ENCODE results near the gene FAM229A.

The FAM229A gene

DNA sequence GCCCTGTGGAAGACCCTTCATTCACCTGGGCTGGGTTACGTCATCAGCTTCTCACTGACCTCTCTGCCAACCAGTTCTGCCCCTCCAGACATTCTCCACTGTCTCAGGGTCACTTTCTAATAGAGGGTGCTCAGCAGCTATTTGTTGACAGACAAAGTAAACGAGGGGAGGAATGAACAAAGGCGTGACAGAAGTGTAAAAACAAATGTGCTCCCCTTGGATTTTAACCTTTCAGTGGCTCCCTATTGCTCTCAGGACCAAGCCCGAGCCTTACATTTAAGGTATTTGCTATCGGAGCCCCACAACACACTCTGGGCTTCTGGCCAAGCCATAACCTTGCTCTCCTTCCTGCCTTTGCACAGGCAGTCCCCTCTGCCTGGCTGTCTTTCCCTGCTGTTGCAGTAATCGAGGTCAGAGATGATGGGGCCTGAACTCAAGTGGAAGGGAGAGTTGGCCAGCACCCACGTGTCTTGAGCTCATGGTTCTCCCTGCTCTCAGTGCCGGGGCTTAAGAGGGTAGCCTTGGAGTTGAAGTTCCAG is 16.9 kb downstream of the FAM229A start:
- no peak for DNase-seq

DNA sequence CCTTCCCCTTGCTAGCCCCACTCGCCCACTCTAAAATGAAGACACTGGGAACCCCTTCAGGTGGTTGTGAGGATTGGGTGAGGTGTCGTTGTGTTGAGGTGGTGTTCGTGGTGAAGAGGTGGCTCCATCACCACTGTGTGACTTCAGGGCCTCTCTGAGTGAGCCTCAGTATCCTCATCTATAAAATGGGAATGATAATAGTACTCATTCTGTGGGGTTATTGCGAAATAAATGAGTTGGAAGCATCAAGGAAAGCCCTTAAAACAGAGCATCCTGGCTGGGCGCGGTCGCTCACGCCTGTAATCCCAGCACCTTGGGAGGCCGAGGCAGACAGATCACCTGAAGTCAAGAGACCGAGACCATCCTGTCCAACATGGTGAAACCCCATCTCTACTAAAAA is 19.6 kb downstream of the FAM229A start:
- no peak for DNase-seq

DNA sequence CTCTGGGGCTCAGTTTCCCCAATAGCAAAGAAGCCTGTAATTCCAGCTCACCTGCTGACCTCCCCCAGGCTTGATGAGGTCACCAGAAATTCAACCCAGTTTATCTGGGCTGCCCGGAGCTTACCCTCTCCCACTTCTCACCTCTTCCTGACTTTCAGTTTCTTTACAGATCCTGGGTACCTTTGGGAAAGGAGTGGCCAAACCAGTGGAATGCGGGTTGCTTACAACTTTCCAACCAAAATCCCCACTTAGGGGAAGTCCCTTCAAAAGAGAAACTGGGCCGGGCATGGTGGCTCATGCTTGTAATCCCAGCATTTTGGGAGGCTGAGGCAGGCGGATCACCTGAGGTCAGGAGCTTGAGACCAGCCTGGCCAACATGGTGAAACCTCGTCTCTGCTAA is 20.3 kb downstream of the FAM229A start:
- no peak for DNase-seq

DNA sequence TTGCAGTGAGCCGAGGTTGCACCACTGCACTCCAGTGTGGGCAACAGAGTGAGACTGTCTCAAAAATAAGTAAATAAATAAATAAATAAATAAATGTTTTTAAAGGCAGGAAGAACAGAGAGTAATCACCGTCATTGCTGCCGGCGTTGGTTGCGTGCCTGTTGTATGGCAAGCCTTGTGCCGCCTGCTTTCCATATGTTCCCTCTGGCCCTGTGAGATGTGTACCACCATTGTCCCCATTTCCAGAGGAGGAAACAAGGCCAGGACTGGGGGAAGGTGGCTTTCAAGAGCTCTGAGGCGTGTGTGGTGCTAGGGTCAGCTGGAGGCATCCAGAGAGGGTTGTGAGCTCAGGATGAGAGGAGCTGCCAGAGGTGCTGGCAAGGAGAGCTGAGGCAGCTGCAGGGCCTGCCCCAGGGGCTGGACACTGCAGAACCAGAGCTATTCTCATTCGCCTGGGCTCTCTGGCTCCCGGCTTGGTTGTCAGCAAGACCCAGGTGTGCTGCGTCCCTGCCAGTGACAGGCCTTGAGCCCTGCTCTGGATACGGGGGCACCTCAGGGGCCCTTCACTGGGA is 21.0 kb downstream of the FAM229A start:
- no peak for DNase-seq

DNA sequence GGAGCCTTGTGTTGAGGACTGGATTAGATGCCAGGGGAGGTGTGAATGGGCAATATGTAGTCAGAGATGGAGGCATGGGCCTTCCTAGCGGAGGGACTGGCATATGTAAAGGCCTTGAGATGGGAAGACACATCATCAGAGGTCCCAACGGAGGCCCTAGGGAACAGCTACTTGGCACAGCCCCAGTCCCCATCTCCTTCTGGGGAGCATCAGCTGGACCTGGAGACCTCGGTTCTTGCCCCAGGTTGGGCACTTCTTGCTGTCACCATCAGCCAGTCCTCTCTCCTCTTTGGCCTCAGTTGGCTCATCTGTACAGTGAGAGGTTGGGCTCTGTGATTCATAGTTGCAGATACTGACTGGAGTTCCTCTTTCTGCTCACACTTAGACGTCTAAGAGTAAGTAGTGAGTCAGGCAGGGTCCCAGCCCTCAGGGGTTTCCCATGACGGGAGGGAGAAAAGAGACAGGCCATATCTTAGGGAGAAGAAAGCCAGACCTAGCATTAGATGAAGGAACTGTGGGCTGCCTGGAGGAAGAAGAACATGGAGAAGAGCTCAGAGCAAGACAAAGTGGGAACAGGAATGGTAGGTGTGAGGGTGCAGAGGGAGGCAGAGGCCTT is 22.8 kb downstream of the FAM229A start:
- peak; percentile 65 for DNase-seq

DNA sequence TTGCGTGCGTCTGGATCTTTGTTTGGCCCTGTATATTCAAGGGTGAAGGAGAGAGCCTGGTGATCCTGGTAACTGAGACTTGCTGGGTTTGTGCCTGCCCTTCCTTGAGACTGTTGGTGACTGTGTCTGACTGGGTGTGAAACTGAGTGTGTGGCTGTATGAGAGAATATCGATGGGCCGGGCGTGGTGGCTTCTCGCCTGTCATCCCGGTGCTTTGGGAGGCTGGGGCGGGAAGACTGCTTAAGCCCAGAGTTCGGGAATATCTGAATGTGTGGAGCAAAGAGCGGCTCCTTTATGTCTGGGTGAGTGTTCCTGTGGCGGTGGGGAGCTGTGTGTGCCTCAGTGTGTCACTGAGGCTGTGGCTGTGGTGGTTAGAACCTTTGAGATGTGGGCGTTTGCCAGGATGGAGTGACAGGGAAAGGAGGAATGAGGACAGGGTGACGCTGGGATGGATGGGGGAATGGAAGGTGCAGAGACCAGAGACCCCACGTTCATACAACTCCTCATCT is 23.6 kb downstream of the FAM229A start:
- no peak for DNase-seq

DNA sequence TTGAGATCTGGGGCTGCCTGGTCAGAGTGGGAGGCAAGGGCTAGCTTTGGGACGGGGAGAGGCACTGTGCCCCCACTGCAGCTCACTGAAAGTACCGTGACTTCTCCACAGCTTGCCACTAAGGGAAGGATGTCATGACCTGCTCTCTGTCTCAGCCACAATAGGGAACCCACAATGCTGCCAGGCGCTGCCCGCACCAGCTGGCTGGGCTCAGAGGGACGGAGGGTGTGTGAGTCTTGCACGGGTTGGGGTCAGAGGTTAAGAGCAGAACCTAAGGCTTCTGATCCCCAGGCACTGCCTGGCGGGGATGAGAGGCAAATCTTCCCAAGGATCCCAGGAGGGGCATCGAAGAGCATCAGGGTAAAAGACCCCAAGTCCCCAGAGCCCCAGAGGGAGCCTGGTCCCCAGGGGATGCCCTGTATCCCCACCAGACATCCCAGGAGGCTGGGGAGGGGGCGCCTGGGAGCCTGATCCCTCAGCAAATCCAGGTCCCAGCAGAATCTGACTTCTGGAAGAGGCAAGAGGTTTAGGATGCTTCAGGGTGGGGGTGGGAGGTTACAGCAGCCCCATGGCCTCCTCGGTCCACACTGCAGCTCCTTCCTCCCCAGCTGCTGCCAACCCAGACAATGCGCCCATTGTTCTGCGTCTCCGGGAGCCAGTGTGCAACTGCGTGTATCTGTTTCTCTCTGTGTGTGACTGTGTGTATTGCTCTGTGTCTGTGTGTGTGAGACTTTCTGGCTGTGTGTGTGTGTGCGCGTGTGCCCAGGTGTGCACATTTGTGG is 24.2 kb downstream of the FAM229A start:
- no peak for DNase-seq

DNA sequence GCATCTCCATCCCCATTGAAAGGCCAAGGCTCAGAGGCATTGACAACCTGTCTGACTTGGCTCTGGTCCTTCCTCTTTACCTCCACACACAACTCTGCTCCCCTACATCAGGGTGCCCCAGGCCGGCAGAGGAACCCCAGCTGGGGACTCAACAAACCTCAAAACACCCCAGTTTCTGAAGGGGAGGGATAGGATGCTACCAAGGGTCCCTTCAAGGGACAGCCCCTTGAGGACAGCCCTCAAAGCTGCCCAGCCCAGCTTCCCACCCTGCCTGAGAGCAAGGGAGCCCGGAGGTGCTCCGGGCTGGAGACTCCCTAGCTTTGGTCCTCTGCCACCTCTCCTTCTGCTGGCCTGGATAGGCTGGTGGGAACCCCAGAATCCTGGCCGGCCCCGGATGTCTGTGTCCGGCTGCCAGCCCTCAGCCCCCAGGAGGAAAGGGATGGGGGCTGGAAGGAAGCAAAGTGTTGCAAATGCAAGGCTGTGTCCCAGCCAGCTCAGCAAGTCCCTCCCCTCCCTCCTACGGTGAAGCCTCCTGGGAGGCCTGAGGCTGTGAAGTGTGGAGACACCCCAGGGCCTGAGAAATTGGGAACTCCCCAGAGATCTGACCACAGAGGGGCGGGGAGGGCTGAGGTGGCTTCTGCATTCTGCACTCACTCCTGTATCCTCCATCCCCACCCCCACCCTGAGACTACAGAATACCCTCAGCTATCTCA is 25.2 kb downstream of the FAM229A start:
- peak; percentile 68 for DNase-seq

DNA sequence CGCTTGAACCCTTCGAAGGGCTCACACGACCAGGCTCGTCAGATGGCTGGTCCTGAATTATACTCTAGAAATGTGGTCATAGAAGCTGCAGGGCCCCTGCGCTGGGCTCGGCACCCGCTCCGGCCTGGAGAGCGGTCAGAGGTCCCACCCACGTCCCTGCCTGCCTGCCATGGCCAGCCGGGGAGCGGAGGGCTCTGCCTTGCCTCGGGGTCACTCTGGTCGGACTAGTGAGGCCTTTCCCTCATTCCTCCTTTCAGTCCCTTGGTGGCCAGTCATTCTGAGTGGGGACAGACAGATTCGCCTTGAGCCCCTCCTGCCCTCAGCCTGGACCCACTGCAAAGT is 25.7 kb downstream of the FAM229A start:
- no peak for DNase-seq

DNA sequence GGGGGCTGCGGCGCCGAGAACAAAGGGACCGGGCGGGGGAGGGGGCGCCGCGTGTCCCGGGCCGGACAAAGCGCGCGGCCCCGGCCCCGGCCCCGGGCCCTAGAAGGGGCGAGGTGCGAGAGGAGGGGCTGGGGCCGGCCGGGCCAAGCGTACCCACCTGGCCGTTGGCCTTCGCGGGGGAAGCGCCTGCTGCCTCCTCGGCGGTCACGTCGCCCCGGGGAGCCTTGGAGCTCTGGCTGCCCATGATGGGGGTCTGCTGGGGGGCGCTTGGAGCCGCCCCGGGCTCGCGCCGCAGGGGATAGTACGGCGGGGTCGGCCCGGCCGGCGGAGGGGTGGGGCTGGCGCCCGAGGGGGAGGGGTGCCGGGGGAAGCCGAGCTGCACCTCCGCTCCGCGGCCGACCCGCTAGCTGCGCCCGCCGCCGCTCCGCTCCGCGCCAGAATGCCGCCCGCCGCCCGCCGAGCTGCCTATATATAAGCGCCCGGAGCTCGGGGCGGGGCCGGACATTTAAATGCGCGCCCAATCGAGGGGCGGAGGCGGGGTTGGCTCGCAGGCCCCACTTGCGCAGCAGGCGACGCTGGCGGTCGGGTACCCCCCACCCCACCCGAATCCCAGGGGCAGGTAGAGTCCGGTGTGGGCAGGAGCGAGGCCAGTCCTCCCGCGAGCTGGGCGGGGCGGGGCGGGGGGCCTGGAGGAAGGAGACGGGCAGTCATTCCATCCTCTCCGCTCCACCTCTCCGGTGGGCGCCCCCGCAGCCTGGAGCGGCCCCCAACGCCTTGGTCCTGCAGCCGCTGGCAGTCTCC is 26.3 kb downstream of the FAM229A start, which contains the start of gene MARCKSL1:
TSS of gene MARCKSL1 (minus strand) at position 444 of the 801 bp plus-strand sequence. CDS start at position 244, 200 bp downstream.
- peak; percentile 86 for DNase-seq

DNA sequence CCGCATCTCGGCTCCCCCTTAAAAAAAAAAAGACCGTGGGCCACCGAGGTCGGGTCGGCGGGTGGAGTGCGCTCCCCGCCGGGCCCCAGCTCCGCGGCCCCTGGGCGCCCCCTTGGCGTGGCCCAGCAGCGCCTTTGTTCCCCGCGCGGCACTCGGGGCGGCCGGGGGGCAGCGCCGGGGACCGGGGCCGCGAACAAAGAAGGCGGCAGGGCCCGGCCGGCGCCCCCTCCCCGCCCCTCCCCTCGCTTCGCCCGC is 26.8 kb downstream of the FAM229A start:
- DNase-seq, result no peak

DNA sequence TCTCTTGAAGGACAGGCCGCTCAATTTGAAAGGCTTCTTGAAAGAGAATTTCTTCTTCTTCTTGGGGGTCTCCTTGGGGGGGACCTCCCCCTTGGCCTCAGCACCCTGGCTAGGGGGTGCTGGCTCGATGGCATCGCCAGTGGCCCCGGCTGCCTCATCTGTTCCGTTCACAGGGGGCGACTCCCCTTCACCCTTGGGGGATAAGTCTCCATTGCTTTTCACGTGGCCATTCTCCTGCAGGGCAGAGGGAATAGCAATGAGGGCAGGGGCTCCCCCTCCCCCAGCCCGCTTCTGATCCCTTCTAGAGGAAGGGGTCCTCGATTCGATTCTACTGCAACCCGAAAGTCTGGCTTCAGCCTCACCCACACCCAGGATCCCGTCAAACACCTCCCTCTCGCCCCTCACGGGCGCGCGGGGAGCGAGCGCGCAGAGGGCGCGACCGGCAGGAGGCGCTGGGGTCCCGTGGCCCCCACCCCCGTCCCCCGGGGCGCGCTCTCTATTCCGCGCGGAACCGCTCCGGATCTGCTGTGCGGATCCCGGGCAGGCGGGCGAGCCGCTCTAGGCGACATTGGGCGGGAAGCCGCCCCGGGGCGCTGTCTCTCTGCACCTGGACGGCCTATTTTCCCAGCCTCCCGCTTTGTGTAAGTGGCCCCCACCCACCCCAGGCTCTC is 27.3 kb downstream of the FAM229A start:
- DNase-seq, result peak; percentile 69

DNA sequence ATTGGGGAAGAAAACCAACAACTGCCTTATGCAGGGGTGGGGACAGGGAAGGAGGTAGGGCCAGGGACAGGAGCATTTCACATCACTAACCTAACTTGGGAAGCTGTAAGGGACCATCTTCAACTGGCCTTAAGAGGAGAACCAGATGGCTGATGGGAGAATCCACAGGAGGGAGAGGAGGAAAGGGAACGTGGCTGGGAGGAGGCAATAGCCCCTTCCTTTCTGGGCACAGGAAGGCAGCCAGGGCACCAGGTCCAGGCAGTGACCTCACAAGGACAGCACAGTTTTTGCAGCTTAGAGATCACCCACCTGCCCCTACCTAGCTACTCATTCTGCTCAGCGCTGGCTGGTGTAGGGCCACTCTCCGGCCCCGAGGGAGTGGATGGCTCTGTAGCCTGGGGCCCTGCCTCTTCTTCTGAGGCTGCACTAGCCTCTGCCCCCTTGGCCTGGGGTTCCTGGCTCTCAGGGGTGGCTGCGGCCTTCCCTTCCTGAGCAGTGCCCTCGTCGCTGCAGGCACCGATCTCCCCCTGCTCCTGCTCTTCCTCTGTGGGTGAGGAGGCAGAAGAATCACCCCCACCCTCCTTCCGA is 27.9 kb downstream of the FAM229A start:
- no peak for DNase-seq

DNA sequence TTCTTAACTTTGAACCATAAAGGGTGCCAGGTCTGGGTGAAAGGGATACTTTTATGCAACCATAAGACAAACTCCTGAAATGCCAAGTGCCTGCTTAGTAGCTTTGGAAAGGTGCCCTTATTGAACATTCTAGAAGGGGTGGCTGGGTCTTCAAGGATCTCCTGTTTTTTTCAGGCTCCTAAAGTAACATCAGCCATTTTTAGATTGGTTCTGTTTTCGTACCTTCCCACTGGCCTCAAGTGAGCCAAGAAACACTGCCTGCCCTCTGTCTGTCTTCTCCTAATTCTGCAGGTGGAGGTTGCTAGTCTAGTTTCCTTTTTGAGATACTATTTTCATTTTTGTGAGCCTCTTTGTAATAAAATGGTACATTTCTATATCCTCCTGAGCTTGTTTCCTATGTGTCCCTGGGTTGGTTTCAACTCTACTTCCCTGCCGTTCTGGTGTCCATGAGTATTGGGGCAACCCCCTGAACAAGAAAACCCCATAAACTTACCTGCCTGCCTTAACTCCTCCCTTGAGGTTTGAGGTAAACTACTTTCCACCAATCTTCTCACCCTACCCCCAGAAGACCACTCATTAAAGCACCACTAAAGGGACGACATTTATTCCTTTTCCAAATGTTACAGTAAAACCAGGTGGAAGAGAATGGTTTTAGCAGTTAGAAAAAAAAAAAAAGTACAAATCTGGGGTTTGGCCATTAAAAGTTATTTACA is 28.9 kb downstream of the FAM229A start:
- DNase-seq, result no peak

DNA sequence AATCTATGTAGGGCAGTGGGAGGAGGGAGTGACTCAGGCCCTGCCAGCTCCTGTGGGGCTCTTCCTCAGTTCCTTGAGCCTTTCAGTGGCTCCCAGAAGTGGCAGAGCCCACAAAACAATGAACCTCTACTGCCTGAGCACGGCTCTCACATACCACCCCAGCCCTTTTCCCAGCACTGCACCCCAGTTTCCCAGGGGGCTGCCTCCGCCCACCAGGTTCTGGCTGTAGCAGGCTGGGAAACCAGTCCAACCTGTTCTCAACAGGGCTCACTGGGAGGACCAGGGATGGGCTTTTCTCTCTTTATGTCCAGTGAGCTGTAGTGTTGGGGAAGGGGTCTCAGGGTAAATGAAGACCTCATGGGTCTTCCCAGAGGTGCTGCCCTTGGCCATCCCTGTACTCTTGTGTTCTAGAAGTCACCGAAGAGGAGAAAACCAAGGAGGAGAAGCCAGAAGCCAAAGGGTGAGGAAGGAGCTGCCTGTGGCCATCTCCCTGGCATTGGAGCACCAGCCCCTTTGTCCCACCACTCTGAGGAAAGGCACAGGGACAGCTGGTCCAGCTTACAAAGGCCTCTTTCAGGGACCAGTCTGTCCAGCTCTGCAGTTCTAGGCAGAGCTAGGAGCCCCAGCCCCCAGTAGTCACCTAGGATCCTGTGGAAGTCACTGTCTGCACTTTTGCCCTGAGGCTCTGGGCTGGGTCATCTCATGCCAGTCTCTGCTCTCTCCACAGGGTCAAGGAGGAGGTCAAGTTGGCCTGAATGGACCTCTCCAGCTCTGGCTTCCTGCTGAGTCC is 29.8 kb downstream of the FAM229A start:
- DNase-seq, result no peak

DNA sequence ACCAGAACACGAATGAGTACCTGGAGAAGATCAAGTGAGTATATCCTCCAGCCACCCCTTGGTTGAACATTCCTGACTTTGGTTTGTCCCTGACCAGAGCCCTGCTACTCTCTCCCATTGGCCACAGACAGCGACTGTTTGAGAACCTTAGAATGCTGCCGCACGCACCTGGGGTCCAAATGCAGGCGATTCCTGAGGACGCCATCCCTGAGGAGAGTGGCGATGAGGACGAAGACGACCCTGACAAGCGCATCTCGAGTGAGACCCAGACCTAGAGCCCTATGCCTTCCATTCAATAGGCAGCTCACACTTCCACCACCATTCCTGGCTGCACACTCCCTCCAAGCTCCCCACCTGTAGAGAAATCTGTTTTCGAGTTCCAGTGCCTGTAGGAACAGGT is 30.7 kb downstream of the FAM229A start:
- DNase-seq, result no peak

DNA sequence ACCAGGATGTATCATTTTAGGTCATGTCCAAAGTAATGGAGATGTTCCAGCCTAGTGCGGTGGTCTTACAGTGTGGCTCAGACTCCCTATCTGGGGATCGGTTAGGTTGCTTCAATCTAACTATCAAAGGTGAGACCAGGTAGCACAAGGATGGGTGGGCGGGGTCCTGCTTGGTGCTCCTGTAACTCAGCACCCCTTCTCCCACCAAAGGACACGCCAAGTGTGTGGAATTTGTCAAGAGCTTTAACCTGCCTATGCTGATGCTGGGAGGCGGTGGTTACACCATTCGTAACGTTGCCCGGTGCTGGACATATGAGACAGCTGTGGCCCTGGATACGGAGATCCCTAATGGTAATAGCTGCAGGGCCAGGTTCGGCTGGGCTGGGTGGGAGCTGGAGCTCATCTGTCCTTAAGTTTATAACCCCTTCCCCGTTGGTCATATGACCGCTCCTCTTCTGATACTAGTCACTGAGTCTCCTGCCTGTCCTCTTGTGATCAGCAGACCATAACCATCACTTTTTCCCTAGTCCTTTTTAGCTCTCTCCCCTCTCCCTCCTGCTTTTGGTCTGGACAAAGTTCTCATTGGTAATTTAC is 31.6 kb downstream of the FAM229A start:
- DNase-seq, result no peak

DNA sequence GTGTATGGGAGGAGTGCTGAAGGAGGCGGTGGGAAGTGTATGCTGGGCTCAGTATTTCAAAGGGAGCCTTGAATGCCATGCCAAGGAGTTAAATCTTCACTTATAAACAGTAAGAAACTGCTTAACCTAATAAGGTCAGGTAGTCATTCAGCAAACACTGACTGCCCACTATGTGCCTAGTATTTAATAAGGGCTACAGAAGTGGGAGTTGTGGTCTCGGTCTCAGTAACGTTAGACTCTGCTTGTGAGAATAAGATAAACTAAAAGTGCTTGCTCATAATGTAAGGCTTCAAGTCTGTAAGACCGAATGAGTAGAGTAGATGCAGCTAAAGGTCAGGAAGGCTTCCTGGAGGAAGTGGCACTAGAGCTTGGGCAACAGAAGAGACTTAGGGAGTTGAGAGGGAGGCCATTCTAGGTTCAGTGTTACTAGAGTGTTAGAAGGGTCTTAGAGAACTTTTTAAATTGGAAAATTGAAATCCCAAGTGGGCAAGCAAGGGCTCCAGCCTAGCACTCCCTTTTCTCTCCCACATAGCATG is 32.3 kb downstream of the FAM229A start:
- DNase-seq, result no peak

DNA sequence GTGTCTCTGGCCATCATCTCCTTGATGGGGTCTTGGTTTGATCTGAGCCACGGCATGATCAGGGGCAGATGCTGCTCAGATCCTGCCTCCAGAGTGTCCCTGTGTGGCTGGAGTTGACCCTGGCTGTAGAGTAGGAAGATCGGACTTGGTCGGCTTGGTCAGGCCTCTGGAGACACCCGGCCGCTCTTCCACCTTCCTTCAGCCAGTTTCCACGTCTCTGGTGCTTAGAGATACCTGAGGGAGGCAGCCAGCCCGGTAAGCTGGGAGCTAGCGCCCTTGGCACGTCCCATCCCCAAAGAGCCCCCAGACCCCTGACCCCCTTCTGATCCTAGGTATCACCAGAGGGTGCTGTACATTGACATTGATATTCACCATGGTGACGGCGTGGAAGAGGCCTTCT is 35.1 kb downstream of the FAM229A start:
- DNase-seq, result no peak
